ENCODE measurements around the gene VPS29.
"Not testable (repeated sequence)": the region's sequence is repeated elsewhere in the genome, so short reads cannot be mapped to it uniquely, and the experiment has no call there.

Gene VPS29

DNA sequence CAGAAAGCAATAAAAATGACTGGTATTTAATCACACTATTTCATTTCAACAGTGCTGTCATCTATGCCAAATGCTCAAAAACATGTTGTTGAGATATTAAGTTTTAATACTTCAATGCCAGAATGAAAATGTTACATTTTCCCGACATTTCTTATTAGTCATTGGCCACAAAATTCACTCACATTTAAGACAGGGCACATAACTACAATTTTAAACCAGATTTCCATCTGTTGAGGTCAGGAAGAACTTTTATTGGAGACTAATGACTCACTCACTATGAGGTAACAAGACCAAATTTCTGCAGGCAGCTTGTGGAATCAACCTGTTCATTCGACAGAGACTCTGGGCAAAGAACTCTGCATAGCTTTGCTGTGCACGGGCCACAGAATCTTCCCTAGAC lies 44.4 kb upstream of the VPS29 start:
- ChIA-PET CTCF (interaction anchor here (9.6 kb wide), 1 partner anchor 55 kb away, joined by 161 read pairs; no protein-coding TSS in a partner anchor), POLR2A (no interaction called here)
- no peak overlapping the region for H3K4me3 ChIP-seq (ENCODE audit: low read depth, low read length)
- peak; percentile 75 for DNase-seq (ENCODE audit: low read depth, low spot score)
- TF ChIP-seq, protein P1, sequence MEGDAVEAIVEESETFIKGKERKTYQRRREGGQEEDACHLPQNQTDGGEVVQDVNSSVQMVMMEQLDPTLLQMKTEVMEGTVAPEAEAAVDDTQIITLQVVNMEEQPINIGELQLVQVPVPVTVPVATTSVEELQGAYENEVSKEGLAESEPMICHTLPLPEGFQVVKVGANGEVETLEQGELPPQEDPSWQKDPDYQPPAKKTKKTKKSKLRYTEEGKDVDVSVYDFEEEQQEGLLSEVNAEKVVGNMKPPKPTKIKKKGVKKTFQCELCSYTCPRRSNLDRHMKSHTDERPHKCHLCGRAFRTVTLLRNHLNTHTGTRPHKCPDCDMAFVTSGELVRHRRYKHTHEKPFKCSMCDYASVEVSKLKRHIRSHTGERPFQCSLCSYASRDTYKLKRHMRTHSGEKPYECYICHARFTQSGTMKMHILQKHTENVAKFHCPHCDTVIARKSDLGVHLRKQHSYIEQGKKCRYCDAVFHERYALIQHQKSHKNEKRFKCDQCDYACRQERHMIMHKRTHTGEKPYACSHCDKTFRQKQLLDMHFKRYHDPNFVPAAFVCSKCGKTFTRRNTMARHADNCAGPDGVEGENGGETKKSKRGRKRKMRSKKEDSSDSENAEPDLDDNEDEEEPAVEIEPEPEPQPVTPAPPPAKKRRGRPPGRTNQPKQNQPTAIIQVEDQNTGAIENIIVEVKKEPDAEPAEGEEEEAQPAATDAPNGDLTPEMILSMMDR (IDR thresholded peaks at IDR 0.05; ENCODE audit: insufficient read depth, low read length, missing control alignments), result no peak

DNA sequence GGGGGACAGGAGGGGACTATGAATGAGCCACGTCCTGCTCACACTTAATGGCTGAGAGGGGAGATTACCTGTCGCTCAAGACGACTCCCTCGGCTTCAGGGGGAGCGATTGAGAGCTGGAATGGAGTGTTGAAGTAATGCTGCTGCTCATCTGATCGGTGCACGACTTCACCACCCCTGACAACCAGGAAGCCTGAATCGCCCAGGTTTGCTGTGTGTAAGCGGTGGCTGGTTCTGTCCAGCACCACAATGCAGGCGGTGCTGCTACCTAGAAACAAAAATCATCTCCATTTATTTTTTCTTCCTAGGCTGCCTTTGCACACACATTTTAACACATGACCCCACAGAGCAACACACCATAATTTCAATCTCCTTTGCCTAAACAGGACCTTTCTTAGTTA lies 43.9 kb upstream of the VPS29 start:
- H3K4me3 ChIP-seq (ENCODE audit: low read depth, low read length), result no peak overlapping the region
- TF ChIP-seq, protein P1 (IDR thresholded peaks at IDR 0.05; ENCODE audit: insufficient read depth, low read length, missing control alignments), result no peak
- POLR2A ChIA-PET, result no interaction called here
- CTCF ChIA-PET, result interaction anchor here (9.6 kb wide), 1 partner anchor 56 kb away, joined by 161 read pairs; no protein-coding TSS in a partner anchor
- no peak for DNase-seq (ENCODE audit: low read depth, low spot score)

DNA sequence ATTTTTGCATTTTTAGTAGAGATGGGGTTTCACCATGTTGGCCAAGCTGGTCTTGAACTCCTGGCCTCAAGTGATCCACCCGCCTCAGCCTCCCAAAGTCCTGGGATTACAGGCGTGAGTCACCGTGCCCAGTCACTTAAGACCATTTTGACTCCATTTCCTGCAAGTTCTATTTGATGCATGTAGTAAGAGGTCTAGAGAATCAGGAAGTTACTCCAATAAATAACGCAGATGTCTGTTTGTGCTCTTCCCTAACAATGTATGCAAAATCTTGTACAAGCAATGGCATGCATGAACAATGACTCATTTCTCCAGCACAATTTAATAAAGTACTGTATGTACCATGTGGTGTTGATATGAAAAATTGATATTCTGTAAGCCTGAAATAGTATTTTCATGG lies 43.3 kb upstream of the VPS29 start:
- H3K4me3 ChIP-seq (ENCODE audit: low read depth, low read length); POLR2A ChIA-PET: not testable (repeated sequence)
- peak; percentile 69 for DNase-seq (ENCODE audit: low read depth, low spot score)
- CTCF ChIA-PET, result interaction anchor here (3.1 kb wide), 1 partner anchor 57 kb away, joined by 16 read pairs; no protein-coding TSS in a partner anchor

DNA sequence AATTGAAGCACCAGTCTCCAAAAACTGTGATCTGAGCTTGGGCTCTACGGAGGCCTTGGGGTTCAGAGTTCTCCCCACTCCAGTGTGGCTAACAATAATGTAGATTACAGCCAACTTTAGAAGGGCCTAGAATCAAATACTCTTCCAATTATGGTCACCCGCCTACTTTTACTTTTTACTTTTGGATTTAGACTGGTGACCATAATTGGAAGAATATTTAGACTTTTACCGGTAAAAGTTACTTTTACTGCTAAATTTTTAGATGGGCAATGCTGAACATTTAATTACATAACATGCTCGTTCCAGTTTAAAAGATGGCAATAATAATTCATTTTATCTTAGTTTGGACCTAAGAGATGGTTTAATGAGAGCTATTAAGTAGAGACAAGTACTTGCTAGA lies 42.1 kb upstream of the VPS29 start:
- no peak overlapping the region for H3K4me3 ChIP-seq (ENCODE audit: low read depth, low read length)
- no peak for DNase-seq (ENCODE audit: low read depth, low spot score)
- ChIA-PET CTCF (interaction anchor here (0.5 to 3.1 kb wide), 5 partner anchors 8 to 58 kb away, joined by 3 to 16 read pairs (median 4); no protein-coding TSS in a partner anchor), POLR2A (no interaction called here)
- TF ChIP-seq, protein P1 (IDR thresholded peaks at IDR 0.05; ENCODE audit: insufficient read depth, low read length, missing control alignments), result no peak

DNA sequence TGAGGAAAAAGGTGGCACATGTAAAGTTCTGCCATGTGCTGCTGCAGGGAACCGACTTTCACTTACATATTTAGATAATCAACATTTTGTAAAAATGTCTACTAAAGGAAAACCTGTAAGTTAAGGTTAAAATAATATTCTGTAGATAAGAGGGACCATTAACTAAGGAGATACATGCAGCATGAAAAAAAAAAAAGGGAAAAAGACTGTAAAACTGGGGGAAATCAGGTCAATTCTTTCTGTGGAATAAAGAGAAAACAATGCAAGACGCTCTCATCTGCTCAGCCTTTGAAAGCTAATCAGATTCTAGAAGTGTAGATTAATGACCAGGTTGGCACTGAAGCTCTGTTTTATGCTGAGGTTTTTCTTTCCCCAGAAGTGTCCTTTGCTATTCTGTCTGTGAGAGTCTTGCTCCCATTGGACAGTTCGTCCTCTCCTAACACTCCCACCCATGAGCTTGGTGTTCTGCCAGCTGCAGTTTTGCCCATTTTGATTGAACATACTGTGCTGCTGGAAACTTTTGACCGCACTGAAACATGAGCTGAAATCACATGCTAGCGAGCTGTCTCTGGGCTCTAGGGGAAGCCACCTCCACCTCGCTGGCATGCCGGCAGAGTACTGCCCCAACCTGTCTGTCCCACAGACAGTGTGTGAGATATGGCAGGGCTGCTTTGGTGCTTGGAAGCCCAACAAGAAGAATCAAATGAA lies 41.5 kb upstream of the VPS29 start:
- ChIA-PET POLR2A (no interaction called here), CTCF (interaction anchor here (0.5 to 3.1 kb wide), 5 partner anchors 8 to 59 kb away, joined by 3 to 16 read pairs (median 4); no protein-coding TSS in a partner anchor)
- DNase-seq (ENCODE audit: low read depth, low spot score), result no peak
- H3K4me3 ChIP-seq (ENCODE audit: low read depth, low read length), result no peak overlapping the region
- TF ChIP-seq, protein P1 (IDR thresholded peaks at IDR 0.05; ENCODE audit: insufficient read depth, low read length, missing control alignments), result no peak

DNA sequence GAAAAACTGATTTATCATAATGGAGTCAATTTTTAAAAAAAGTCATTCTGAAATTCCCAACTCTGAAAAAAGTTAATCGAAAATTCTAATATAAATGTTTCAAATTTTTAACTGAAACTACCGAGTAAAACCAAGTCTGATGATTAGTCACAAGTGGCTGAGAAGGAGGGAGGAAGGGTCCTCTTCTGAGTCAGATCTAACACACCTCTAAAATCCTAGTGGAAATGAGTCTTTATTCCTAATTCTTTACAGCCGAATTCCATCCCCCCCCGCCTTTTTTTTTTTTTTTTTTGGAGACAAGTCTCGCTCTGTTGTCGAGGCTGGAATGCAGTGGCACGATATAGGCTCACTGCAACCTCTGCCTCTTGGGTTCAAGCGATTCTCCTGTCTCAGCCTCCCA lies 38.1 kb upstream of the VPS29 start:
- DNase-seq (ENCODE audit: low read depth, low spot score), result no peak
- TF ChIP-seq, protein P1 (IDR thresholded peaks at IDR 0.05; ENCODE audit: insufficient read depth, low read length, missing control alignments), result no peak
- CTCF ChIA-PET, result interaction anchor here (0.8 to 9.0 kb wide), 6 partner anchors 9 to 61 kb away, joined by 3 to 85 read pairs (median 4); no protein-coding TSS in a partner anchor
- POLR2A ChIA-PET, result no interaction called here
- no peak overlapping the region for H3K4me3 ChIP-seq (ENCODE audit: low read depth, low read length)
